Amniotic epithelial cell (primary cell): ENCODE results near the gene GNLY.

Experiments used
- DNase-seq: peaks from one replicate; pipeline ENCODE4 v3.0.0-alpha.2; 2010; ENCODE audit warnings: low read depth

Gene GNLY

GRCh38 chr2:85684806-85685205 lies 9.4 kb upstream of the GNLY start:
- no peak for DNase-seq

GRCh38 chr2:85690932-85691331 lies 3.2 kb upstream of the GNLY start:
- DNase-seq = no peak

GRCh38 chr2:85692039-85692645 lies 2.0 kb upstream of the GNLY start:
- DNase-seq = no peak

GRCh38 chr2:85695121-85695520 lies 963 bp downstream of the GNLY start:
- DNase-seq = no peak

- peak; percentile 53 for DNase-seq
Measured at GRCh38 chr2:85695691-85696668, 1.8 kb downstream of the GNLY start.

GRCh38 chr2:85697096-85697495 lies 2.9 kb downstream of the GNLY start:
- no peak for DNase-seq

GRCh38 chr2:85697716-85698115 lies 3.6 kb downstream of the GNLY start:
- DNase-seq = no peak

GRCh38 chr2:85698184-85698879 lies 4.2 kb downstream of the GNLY start:
- no peak for DNase-seq

GRCh38 chr2:85698880-85699254 lies 4.7 kb downstream of the GNLY start:
- DNase-seq = no peak

- DNase-seq = no peak
Measured at GRCh38 chr2:85699325-85699724, 5.2 kb downstream of the GNLY start.

GRCh38 chr2:85702172-85702571 lies 8.0 kb downstream of the GNLY start:
- peak; percentile 69 for DNase-seq

GRCh38 chr2:85702800-85703199 lies 8.6 kb downstream of the GNLY start:
- no peak for DNase-seq

GRCh38 chr2:85703329-85703728 lies 9.2 kb downstream of the GNLY start:
- no peak for DNase-seq

GRCh38 chr2:85704038-85704437 lies 9.9 kb downstream of the GNLY start:
- DNase-seq = no peak

- DNase-seq = peak; percentile 89
Measured at GRCh38 chr2:85704800-85705679, 10.9 kb downstream of the GNLY start.

- peak; percentile 100 for DNase-seq
Measured at GRCh38 chr2:85705680-85706039, 11.5 kb downstream of the GNLY start.

- DNase-seq = no peak
Measured at GRCh38 chr2:85706063-85706462, 11.9 kb downstream of the GNLY start.

- DNase-seq = no peak
Measured at GRCh38 chr2:85706599-85707296, 12.6 kb downstream of the GNLY start.

GRCh38 chr2:85707304-85707703 lies 13.1 kb downstream of the GNLY start:
- DNase-seq = peak; percentile 94

- no peak for DNase-seq
Measured at GRCh38 chr2:85708641-85709040, 14.5 kb downstream of the GNLY start.

- DNase-seq = peak; percentile 67
Measured at GRCh38 chr2:85709401-85709811, 15.2 kb downstream of the GNLY start.
